HEK293 (cell line): ENCODE data around the gene RFTN1.

Source experiments
- CTCF ChIA-PET: fragments of 350-600 bp; formaldehyde crosslinking; extraction: SDS; loops from one replicate; lab custom pipeline; 2021; ENCODE audit warnings: antibody characterized with exemption; lab: Yijun Ruan, JAX
- POLR2A ChIA-PET: fragments of 300-600 bp; formaldehyde crosslinking; extraction: SDS; loops from one replicate; lab custom pipeline; 2020; ENCODE audit warnings: antibody characterized with exemption, inconsistent platforms; lab: Yijun Ruan, JAX
- H3K27ac ChIP-seq: fragments of 200-500 bp; sonication (Bioruptor generic); 2 replicates; pipeline ENCODE4 v1.5.1; 2014; ENCODE audit warnings: low read depth, low read length, control low read depth, inconsistent platforms; ENCODE audit errors: extremely low read depth
- H3K36me3 ChIP-seq, 2 experiments: fragments of 200-500 bp in 1 of 2; sonication (Bioruptor generic) in 1 of 2; 1 replicate in 1 of 2; 2 replicates in 1 of 2; pipeline ENCODE4 v1.5.1; 2014 to 2017; ENCODE audit warnings: inconsistent platforms in 2 of 2, low read length in 2 of 2; ENCODE audit not compliant: control insufficient read depth in 2 of 2, insufficient read depth in 1 of 2
- H3K4me1 ChIP-seq: fragments of 200-500 bp; sonication (Bioruptor generic); 2 replicates; pipeline ENCODE4 v1.5.1; 2014; ENCODE audit warnings: mild to moderate bottlenecking, low read length, inconsistent platforms; ENCODE audit not compliant: control insufficient read depth, insufficient read depth
- H3K4me3 ChIP-seq: 2 replicates; pipeline ENCODE4 v1.5.1; 2011; ENCODE audit warnings: low read depth, mild to moderate bottlenecking, control low read depth, low read length, moderate library complexity
- H3K9me3 ChIP-seq: fragments of 200-500 bp; sonication (Bioruptor generic); 2 replicates; pipeline ENCODE4 v1.5.1; 2014; ENCODE audit warnings: low read depth, low read length, inconsistent platforms; ENCODE audit not compliant: control insufficient read depth, insufficient read depth
- EGR2 ChIP-seq: fragments of 450-650 bp; formaldehyde crosslinking; IDR thresholded peaks from 2 replicates; pipeline ENCODE4 v1.5.1; 2016; ENCODE audit warnings: low read depth, missing biosample characterization, missing genetic modification characterization
- GLI2 ChIP-seq: fragments of 450-650 bp; formaldehyde crosslinking; IDR thresholded peaks from 2 replicates; pipeline ENCODE4; 2017; ENCODE audit warnings: missing biosample characterization, missing genetic modification characterization, low read depth, borderline replicate concordance
- GLI4 ChIP-seq: fragments of 450-650 bp; formaldehyde crosslinking; IDR thresholded peaks from 2 replicates; pipeline ENCODE4 v1.5.1; 2016; ENCODE audit warnings: missing biosample characterization, missing genetic modification characterization
- OVOL3 ChIP-seq: fragments of 450-650 bp; formaldehyde crosslinking; IDR thresholded peaks from 2 replicates; pipeline ENCODE4 v1.5.1; 2016; ENCODE audit warnings: missing biosample characterization, missing genetic modification characterization
- TRIM28 ChIP-seq: IDR thresholded peaks from 2 replicates; pipeline ENCODE4 v1.6.1; 2011; ENCODE audit warnings: low read length, control low read depth, borderline replicate concordance
- WT1 ChIP-seq: fragments of 450-650 bp; formaldehyde crosslinking; IDR thresholded peaks from 2 replicates; pipeline ENCODE4 v1.5.1; 2016; ENCODE audit warnings: missing biosample characterization, missing genetic modification characterization
- YY1 ChIP-seq: fragments of 450-650 bp; formaldehyde crosslinking; IDR thresholded peaks from 2 replicates; pipeline ENCODE4 v1.5.1; 2018; ENCODE audit warnings: missing biosample characterization, missing genetic modification characterization
- ZBTB21 ChIP-seq: fragments of 450-650 bp; formaldehyde crosslinking; IDR thresholded peaks from 2 replicates; pipeline ENCODE4 v1.5.1; 2017; ENCODE audit warnings: missing biosample characterization, missing genetic modification characterization
- ZEB2 ChIP-seq: fragments of 450-650 bp; formaldehyde crosslinking; IDR thresholded peaks from 2 replicates; pipeline ENCODE4 v1.5.1; 2016; ENCODE audit warnings: missing biosample characterization, missing genetic modification characterization
- ZFHX2 ChIP-seq: fragments of 450-650 bp; formaldehyde crosslinking; conservative IDR thresholded peaks from 2 replicates; pipeline ENCODE4 v1.5.1; 2016; ENCODE audit warnings: missing biosample characterization, missing genetic modification characterization
- ZFP69B ChIP-seq: fragments of 450-650 bp; formaldehyde crosslinking; IDR thresholded peaks from 2 replicates; pipeline ENCODE4 v1.5.1; 2016; ENCODE audit warnings: missing biosample characterization, missing genetic modification characterization
- ZIC2 ChIP-seq: fragments of 450-650 bp; formaldehyde crosslinking; IDR thresholded peaks from 2 replicates; pipeline ENCODE4 v1.5.1; 2016; ENCODE audit warnings: missing biosample characterization, missing genetic modification characterization
- ZNF112 ChIP-seq: fragments of 450-650 bp; formaldehyde crosslinking; IDR thresholded peaks from 2 replicates; pipeline ENCODE4 v1.5.0; 2017; ENCODE audit warnings: missing biosample characterization, missing genetic modification characterization
- ZNF133 ChIP-seq: fragments of 450-650 bp; formaldehyde crosslinking; IDR thresholded peaks from 2 replicates; pipeline ENCODE4 v1.5.1; 2016; ENCODE audit warnings: missing biosample characterization, missing genetic modification characterization
- ZNF138 ChIP-seq: fragments of 450-650 bp; formaldehyde crosslinking; IDR thresholded peaks from 2 replicates; pipeline ENCODE4 v1.5.1; 2016; ENCODE audit warnings: missing biosample characterization, missing genetic modification characterization, borderline replicate concordance
- ZNF157 ChIP-seq: fragments of 450-650 bp; formaldehyde crosslinking; IDR thresholded peaks from 2 replicates; pipeline ENCODE4 v1.5.1; 2016; ENCODE audit warnings: missing biosample characterization, missing genetic modification characterization
- ZNF24 ChIP-seq: fragments of 450-650 bp; formaldehyde crosslinking; IDR thresholded peaks from 2 replicates; pipeline ENCODE4 v1.5.1; 2016; ENCODE audit warnings: missing biosample characterization, missing genetic modification characterization
- ZNF324 ChIP-seq: fragments of 450-650 bp; formaldehyde crosslinking; IDR thresholded peaks from 2 replicates; pipeline ENCODE4 v1.5.1; 2016; ENCODE audit warnings: missing biosample characterization, missing genetic modification characterization
- ZNF585B ChIP-seq: fragments of 450-650 bp; formaldehyde crosslinking; IDR thresholded peaks from 2 replicates; pipeline ENCODE4 v1.5.1; 2016; ENCODE audit warnings: missing biosample characterization, missing genetic modification characterization
- ZNF747 ChIP-seq: fragments of 450-650 bp; formaldehyde crosslinking; IDR thresholded peaks from 2 replicates; pipeline ENCODE4 v1.5.1; 2016; ENCODE audit warnings: missing biosample characterization, missing genetic modification characterization
- ZNF792 ChIP-seq: fragments of 450-650 bp; formaldehyde crosslinking; IDR thresholded peaks from 2 replicates; pipeline ENCODE4 v1.5.1; 2016; ENCODE audit warnings: missing biosample characterization, missing genetic modification characterization
- TF ChIP-seq, protein P1 (sequence below): fragments of 450-650 bp; formaldehyde crosslinking; IDR thresholded peaks from 2 replicates; pipeline ENCODE4 v1.5.1; 2017; ENCODE audit warnings: missing biosample characterization, missing genetic modification characterization
- TF ChIP-seq, protein P2 (sequence below): fragments of 450-650 bp; formaldehyde crosslinking; optimal IDR thresholded peaks from 2 replicates; pipeline ENCODE3; 2016; ENCODE audit warnings: missing biosample characterization, mild to moderate bottlenecking, missing genetic modification characterization
- TF ChIP-seq, protein P3 (sequence below): fragments of 450-650 bp; formaldehyde crosslinking; IDR thresholded peaks from 2 replicates; pipeline ENCODE4 v1.5.1; 2016; ENCODE audit warnings: missing biosample characterization, missing genetic modification characterization
- TF ChIP-seq, protein P4 (sequence below): fragments of 450-650 bp; formaldehyde crosslinking; IDR thresholded peaks from 2 replicates; pipeline ENCODE4 v1.5.1; 2017; ENCODE audit warnings: missing biosample characterization, missing genetic modification characterization

Gene RFTN1

DNA sequence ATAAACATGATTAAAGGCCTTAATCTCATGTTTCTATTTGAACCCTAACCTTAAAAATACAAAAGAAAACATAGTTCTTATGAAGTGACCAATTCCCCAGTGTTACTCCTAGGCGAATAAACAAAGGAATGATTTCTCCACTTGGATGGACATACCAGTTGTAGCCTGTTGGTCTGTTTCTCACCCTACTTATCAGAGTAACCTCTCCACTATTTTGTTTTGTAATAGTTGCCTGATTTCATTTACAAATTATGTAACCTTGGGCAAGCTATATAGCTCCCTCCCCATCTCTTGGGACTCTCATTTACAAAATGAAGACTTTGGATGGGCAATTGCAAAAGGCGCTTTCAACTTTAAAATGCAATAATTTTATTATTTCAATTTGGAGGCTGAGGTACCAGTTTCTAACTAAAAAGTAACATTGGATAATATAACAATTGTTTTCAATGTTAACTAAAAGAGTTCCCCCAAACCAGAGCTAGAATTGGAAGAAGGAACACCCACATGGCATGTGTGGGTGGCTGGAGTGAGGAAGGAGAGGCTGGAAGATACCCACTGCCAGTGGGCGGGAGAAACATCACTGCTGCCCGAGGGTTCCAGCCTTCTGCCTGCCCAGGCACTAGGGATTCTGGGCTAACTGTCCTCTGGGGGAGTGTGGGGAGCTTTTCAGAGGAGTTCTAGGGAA, 74.2 kb downstream of the RFTN1 start:
- Histone ChIP-seq H3K36me3 (no peaks in the 10 kb centered on the region), H3K4me1 (peaks cover 12% of the 10 kb centered on the region), H3K9me3 (no peaks in the 10 kb centered on the region), H3K27ac (no peak overlapping the region), H3K4me3 (no peak overlapping the region)
- POLR2A ChIA-PET: no interaction called here
- no peak for TF ChIP-seq ZEB2 (tag by site-specific recombination)
- peak; percentile 76 for TF ChIP-seq EGR2 (tag by site-specific recombination)
- TF ChIP-seq ZFHX2: peak; percentile 88
- CTCF ChIA-PET: interaction anchor here (0.6 to 1.0 kb wide), 2 partner anchors 11 to 32 kb away, joined by 3 to 4 read pairs; no protein-coding TSS in a partner anchor

DNA sequence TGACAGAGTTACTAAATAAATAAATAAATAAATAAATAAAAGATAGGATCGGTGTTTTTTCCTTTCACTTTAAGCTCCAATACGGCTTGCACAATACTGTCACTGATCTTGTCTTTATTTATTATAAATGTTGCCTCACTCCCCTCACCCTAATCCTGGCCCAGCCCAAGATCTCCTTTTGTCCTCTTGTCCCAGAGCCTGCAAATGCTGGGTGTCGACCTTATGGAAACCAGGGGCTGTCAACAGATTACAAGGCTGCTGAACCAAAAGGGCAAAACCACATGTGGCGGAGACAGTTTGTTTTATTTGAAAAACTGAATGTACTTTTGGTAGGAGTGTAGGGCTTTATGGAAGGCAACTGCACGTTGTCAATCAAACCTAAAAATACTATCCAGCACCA, 75.9 kb downstream of the RFTN1 start:
- Histone ChIP-seq H3K4me3 (no peak overlapping the region), H3K36me3 (no peaks in the 10 kb centered on the region), H3K9me3 (no peaks in the 10 kb centered on the region)
- POLR2A ChIA-PET: no interaction called here
- no peak for TF ChIP-seq ZNF133 (tag by site-specific recombination)
- TF ChIP-seq ZBTB21 (tag by site-specific recombination): no peak
- no peak for TF ChIP-seq ZNF792 (tag by site-specific recombination)
- TF ChIP-seq WT1 (tag by site-specific recombination): no peak
- no peak for TF ChIP-seq ZIC2 (tag by site-specific recombination)
- TF ChIP-seq ZNF585B (tag by site-specific recombination): no peak
- no peak for TF ChIP-seq ZNF157 (tag by site-specific recombination)
- TF ChIP-seq, all 188 proteins: peak for 0
- CTCF ChIA-PET: no interaction called here
- Histone ChIP-seq H3K27ac (no peak overlapping the region), H3K4me1 (peaks cover 12% of the 10 kb centered on the region)

DNA sequence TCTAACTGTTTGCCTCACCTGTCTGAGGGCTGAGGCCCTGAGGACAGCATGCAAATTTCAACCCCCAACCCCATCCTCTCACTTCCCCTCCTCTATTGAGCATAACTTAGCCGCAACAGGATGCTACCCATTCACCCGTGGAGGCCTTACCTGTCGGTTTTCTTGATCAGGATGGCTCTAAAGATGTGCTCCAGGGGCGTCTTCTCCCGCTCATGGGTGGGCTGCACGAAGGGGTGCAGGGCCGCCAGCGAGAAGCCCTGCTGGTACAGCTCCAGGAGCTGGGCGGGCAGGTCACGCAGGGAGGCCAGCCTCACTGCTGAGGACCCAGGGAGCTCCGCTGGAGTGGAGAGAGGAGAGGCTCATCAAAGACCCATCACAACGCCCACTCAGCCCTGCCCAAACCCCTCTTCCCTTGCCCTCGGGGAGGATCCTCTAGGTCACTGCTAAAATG, 79.8 kb downstream of the RFTN1 start:
- peaks cover 0 to 4% of the 10 kb centered on the region in 2 experiments; a peak in 1 of 3 replicates for H3K36me3 ChIP-seq
- H3K4me3 ChIP-seq: no peak overlapping the region
- no peaks in the 10 kb centered on the region for H3K9me3 ChIP-seq
- no peak overlapping the region for H3K27ac ChIP-seq
- H3K4me1 ChIP-seq: peaks cover 2% of the 10 kb centered on the region; the same call in 1 of the 2 replicates
- ChIA-PET POLR2A (no interaction called here), CTCF (no interaction called here)
- TF ChIP-seq TRIM28 (no peak), ZNF24 (tag by site-specific recombination) (no peak), GLI4 (no peak), ZNF138 (tag by site-specific recombination) (no peak), ZFP69B (tag by site-specific recombination) (no peak)

DNA sequence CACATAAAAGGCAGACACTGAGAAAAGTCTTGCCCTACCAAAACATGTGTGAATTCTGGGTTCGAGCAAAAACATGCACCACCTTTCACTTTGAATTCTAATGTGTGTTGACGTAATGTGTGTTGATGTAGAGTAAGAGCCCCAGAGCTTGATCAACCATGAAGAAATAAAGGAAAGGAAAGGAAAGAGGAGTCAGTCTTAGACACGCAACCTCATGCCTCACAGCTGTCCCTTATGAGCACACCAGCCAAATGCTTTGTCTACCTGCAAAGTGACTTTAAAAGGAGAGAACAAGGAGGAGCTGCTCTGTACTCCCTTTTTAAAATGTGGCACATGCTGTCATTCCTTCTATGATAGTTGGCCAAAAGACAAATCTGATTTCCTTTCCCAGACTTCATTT, 80.8 kb downstream of the RFTN1 start:
- POLR2A ChIA-PET: no interaction called here
- H3K9me3 ChIP-seq: no peaks in the 10 kb centered on the region
- no peak overlapping the region for H3K27ac ChIP-seq
- no peak overlapping the region for H3K4me3 ChIP-seq
- CTCF ChIA-PET: no interaction called here
- no peaks in the 10 kb centered on the region for H3K4me1 ChIP-seq
- peaks cover 0 to 4% of the 10 kb centered on the region in 2 experiments; a peak in 1 of 3 replicates for H3K36me3 ChIP-seq
- no peak for TF ChIP-seq YY1 (tag by site-specific recombination)
- TF ChIP-seq ZNF747 (tag by site-specific recombination): no peak
- TF ChIP-seq, protein P1, sequence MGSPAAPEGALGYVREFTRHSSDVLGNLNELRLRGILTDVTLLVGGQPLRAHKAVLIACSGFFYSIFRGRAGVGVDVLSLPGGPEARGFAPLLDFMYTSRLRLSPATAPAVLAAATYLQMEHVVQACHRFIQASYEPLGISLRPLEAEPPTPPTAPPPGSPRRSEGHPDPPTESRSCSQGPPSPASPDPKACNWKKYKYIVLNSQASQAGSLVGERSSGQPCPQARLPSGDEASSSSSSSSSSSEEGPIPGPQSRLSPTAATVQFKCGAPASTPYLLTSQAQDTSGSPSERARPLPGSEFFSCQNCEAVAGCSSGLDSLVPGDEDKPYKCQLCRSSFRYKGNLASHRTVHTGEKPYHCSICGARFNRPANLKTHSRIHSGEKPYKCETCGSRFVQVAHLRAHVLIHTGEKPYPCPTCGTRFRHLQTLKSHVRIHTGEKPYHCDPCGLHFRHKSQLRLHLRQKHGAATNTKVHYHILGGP (tag by site-specific recombination): no peak
- TF ChIP-seq ZNF324 (tag by site-specific recombination): no peak
- TF ChIP-seq, protein P2, sequence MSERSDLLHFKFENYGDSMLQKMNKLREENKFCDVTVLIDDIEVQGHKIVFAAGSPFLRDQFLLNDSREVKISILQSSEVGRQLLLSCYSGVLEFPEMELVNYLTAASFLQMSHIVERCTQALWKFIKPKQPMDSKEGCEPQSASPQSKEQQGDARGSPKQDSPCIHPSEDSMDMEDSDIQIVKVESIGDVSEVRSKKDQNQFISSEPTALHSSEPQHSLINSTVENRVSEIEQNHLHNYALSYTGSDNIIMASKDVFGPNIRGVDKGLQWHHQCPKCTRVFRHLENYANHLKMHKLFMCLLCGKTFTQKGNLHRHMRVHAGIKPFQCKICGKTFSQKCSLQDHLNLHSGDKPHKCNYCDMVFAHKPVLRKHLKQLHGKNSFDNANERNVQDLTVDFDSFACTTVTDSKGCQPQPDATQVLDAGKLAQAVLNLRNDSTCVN: no peak
- TF ChIP-seq WT1 (tag by site-specific recombination): no peak
- TF ChIP-seq OVOL3: no peak
- no peak for TF ChIP-seq GLI2 (tag by site-specific recombination)
- TF ChIP-seq ZNF112 (tag by site-specific recombination): no peak
- TF ChIP-seq, protein P3, sequence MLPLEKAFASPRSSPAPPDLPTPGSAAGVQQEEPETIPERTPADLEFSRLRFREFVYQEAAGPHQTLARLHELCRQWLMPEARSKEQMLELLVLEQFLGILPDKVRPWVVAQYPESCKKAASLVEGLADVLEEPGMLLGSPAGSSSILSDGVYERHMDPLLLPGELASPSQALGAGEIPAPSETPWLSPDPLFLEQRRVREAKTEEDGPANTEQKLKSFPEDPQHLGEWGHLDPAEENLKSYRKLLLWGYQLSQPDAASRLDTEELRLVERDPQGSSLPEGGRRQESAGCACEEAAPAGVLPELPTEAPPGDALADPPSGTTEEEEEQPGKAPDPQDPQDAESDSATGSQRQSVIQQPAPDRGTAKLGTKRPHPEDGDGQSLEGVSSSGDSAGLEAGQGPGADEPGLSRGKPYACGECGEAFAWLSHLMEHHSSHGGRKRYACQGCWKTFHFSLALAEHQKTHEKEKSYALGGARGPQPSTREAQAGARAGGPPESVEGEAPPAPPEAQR: no peak
- TF ChIP-seq, protein P4, sequence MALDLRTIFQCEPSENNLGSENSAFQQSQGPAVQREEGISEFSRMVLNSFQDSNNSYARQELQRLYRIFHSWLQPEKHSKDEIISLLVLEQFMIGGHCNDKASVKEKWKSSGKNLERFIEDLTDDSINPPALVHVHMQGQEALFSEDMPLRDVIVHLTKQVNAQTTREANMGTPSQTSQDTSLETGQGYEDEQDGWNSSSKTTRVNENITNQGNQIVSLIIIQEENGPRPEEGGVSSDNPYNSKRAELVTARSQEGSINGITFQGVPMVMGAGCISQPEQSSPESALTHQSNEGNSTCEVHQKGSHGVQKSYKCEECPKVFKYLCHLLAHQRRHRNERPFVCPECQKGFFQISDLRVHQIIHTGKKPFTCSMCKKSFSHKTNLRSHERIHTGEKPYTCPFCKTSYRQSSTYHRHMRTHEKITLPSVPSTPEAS (tag by site-specific recombination): no peak
